ENCODE results near the gene SCYGR5.

GRCh38 chr2:227684258-227684657, 17.7 kb downstream of the SCYGR5 start:
- TF ChIP-seq POLR2AphosphoS5 (IDR thresholded peaks at IDR 0.05) (no peak), CTCF (IDR thresholded peaks at IDR 0.05 in 8 of 11, conservative IDR thresholded peaks at IDR 0.05 in 3 of 11) (no peak)
